Activated gamma-delta T cell treated with anti-CD3 and anti-CD28 coated beads, Interleukin-2, amount 50 U/mL, for 16 hours (primary cell): Measurements from ENCODE around the gene CC2D2B.
"Not testable (repeated sequence)": the region's sequence is repeated elsewhere in the genome, so short reads cannot be mapped to it uniquely, and the experiment has no call there.

Experiments used
- DNase-seq: peaks from one replicate; pipeline ENCODE4 v3.0.0-alpha.2; 2020; ENCODE audit warnings: low read depth

Gene CC2D2B

DNA sequence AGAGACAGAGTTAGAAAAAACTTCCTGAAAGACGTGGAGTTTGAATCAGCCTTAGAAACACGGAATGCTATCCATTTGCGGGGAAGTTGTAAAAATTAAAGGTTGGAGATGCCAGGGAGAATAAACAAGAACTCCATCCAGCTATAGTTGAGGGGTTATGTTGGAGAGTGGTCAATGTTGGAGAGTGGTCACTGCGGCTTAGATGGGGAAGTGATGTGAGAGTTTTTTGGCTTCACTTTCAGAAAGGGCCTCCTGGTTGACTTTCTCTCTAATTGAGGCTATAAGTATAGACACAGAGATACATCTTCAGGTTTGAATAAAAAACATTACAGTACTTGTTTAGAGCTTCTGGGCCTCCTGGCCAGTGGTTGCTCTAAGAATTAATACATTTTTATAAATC is 675 bp downstream of the CC2D2B start:
- DNase-seq, result no peak

- DNase-seq, result no peak
Measured at GRCh38 chr10:95909561-95909960, 1.8 kb downstream of the CC2D2B start.

- not testable (repeated sequence) for DNase-seq
Measured at GRCh38 chr10:95916039-95916438, 8.3 kb downstream of the CC2D2B start.

- no peak for DNase-seq
Measured at GRCh38 chr10:95920798-95921426, 13.1 kb downstream of the CC2D2B start.

GRCh38 chr10:95925033-95925432 is 17.3 kb downstream of the CC2D2B start:
- no peak for DNase-seq

DNA sequence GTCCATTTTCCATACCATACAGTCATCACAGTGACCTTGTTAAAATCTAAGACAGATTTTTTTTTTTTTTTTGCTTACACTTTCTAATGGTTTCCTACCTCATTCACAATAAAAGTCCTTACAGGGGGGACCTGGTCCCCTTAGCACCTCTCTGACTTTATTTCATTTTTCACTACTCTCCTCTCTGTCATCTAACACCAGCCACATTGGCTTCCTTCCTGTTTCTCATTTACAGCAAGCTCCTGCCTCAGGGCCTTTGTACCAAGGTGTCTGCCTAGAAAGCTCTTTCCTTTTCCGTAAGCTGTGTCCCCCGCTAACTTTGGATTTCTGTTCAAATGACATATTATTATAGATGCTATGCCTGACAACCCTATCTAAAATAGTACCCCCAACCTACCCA is 27.7 kb downstream of the CC2D2B start:
- no peak for DNase-seq

GRCh38 chr10:95941115-95941514 is 33.3 kb downstream of the CC2D2B start:
- DNase-seq, result no peak

GRCh38 chr10:95963202-95963990 is 55.6 kb downstream of the CC2D2B start:
- DNase-seq, result no peak

- DNase-seq, result no peak
Measured at GRCh38 chr10:95963991-95964389, 56.2 kb downstream of the CC2D2B start.

DNA sequence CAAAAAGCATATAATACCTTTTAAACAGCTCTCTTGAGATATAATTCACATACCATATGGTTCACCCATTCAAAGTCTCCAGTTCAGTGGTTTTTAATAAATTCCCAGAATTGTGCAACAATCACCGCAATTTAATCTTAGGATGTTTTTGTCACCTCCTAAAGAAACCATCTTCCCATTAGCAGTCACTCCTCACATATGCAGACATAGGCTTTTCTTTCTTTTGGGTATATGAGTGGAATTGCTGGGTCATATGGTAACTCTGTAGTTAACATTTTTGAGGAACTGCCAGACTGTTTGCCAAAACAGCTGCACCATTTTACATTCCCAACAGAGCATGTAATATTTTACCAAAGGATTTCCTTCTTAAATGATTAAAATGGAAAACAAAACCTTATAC is 57.0 kb downstream of the CC2D2B start:
- DNase-seq, result no peak

- no peak for DNase-seq
Measured at GRCh38 chr10:95976362-95977229, 68.8 kb downstream of the CC2D2B start.

DNA sequence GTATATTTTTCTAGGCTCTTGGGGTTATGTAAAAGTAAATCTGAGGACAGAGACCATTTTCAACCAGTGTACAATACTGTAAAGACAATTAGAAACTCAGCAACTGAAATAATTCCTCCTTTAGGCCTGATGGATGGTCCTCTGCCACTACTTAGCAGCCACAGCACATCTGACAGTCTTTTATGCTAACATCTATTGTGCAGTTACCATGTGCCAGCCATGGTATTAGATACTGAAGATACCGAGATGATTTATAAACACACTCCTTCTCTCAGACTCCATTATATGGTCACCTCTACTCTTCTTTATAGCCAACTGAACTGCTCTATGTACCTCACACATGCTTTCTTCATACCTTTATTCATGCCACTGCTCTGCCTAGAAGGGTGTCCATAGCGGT is 74.4 kb downstream of the CC2D2B start:
- no peak for DNase-seq

DNA sequence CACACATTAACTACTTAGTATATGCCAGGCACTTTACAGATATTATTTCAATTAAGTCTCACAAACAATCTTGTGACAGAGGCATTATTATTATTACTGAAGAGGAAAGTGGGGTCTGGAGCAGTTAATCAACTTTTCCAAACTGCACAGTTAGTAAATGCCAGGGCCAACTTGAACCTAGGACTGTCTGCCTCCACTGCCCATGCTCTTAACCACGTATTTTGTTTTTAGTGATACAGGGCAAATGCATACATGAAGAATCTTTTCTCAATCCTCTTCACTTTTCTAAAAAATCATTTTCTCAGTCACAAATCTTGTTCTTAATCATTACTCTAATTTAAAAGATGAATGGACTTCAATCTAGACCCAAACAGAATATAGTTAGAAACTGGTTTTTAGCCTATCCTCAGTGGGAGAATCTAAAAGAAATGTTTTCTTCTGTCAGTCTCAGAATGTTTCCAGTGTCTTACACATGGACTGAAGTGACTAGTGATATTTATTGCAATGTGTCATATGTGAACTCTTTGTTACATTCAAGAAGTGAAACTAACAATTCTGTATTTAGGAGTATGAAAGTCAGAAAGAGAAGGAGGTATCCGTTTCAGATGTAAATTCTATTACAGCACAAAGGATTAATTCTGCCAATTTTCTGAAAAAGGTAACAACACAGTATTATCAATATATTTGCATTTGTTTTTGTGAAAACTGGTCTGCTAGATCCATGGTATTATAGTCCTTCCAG is 80.1 kb downstream of the CC2D2B start:
- no peak for DNase-seq

DNA sequence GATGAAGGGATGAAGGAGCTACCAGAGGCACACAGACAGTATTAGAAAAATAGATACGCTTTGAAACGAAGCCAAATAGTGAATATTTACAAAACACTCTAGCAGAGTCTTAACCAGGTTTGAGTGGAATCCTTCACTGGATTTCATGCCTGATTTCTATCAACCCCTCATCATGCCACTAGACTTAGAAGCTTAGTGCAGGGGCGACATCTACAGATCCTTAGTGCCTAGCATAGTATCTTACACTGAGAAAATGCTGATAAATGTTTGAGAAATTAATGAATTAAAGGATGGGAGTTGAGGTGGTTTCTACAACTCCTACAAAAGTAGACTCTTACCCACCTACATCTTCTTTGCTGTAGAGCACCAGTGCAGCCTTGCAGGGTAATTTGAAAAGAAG is 80.9 kb downstream of the CC2D2B start:
- no peak for DNase-seq

DNA sequence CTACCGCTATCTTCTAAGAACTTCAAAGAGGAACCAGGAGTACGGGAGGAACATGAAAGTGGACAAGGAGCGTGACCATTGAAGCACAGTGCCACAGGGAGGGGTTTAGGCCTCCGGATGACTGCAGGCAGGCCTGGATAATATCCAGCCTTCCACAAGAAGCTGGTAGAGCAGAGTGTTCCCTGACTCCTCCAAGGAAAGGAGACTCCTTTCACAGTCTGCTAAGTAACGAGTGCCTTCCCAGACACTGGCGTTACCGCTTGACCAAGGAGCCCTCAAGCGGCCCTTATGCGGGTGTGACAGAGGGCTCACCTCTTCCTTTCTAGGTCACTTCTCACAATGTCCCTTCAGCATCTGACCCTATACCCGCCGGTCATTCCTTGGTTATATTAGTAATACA is 86.6 kb downstream of the CC2D2B start:
- not testable (repeated sequence) for DNase-seq

- DNase-seq, result no peak
Measured at GRCh38 chr10:95998255-95998784, 90.5 kb downstream of the CC2D2B start.

DNA sequence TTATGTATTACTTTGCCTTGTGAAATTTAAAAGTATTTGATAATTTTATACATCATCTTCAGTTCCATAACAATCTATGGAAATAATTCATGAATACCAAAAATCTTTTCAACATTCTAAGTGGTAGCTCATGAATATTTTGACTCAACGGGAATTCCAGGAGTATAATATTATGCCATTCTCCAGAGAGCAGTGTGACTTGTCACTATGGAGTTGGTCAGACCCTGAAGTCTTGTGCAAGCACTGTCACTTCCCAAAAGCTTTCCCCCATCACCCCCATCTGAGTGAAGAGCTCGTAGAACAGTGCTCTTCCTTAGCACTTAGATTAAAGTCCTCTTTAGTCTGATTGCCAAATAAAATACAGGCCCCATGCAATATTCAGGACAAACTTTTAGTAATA is 106.2 kb downstream of the CC2D2B start:
- DNase-seq, result no peak

GRCh38 chr10:96014473-96015102 is 106.8 kb downstream of the CC2D2B start:
- no peak for DNase-seq

DNA sequence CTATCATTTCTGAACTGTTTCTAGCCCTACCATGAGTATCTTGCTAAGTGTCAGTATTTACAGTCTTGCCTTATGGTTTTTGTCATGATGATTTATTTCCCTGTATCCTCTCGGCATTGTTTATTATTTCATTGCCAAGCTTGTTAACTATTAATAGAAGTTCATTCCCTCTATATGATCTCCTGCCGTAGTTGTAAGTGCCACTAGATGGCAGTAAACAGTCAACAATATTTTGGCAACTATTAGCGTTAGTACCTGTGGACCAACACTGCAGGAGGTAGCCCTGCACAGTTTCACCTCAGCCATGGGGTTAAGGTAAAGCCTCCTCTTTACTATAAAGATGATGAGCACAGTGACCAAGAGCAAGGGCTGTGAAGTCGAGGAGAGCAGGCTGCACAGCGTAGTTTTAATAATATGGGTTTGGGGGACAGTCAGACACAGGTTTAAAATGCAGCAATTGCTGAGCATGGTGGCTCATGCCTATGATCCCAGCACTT is 109.5 kb downstream of the CC2D2B start:
- peak; percentile 15 for DNase-seq

DNA sequence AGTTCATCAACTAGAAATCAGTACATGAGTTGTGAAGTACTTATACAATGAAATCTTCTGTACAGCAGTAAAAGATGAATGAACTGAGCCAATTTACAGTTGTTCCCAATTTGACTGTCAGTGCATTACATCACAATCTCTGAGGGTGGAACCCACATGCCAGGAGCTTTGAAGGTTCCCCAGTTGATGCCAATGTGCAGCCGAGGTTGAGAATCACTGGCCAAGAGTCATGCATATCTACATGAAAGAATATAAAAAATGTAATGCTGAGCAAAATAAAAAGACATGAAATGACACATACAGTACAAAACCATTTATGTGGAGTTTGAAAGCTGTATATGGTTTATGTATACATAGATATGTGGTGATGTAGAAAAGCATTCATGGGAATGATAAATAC is 113.6 kb downstream of the CC2D2B start:
- no peak for DNase-seq

- DNase-seq, result no peak
Measured at GRCh38 chr10:96022739-96023138, 115.0 kb downstream of the CC2D2B start.
